Measurements from ENCODE around the gene MBOAT2.
A peak's percentile ranks its signal among the peaks of the same experiment; 100 is the strongest.
"Not testable (repeated sequence)": the region's sequence is repeated elsewhere in the genome, so short reads cannot be mapped to it uniquely, and the experiment has no call there.

MBOAT2 gene, protein sequence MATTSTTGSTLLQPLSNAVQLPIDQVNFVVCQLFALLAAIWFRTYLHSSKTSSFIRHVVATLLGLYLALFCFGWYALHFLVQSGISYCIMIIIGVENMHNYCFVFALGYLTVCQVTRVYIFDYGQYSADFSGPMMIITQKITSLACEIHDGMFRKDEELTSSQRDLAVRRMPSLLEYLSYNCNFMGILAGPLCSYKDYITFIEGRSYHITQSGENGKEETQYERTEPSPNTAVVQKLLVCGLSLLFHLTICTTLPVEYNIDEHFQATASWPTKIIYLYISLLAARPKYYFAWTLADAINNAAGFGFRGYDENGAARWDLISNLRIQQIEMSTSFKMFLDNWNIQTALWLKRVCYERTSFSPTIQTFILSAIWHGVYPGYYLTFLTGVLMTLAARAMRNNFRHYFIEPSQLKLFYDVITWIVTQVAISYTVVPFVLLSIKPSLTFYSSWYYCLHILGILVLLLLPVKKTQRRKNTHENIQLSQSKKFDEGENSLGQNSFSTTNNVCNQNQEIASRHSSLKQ

DNA sequence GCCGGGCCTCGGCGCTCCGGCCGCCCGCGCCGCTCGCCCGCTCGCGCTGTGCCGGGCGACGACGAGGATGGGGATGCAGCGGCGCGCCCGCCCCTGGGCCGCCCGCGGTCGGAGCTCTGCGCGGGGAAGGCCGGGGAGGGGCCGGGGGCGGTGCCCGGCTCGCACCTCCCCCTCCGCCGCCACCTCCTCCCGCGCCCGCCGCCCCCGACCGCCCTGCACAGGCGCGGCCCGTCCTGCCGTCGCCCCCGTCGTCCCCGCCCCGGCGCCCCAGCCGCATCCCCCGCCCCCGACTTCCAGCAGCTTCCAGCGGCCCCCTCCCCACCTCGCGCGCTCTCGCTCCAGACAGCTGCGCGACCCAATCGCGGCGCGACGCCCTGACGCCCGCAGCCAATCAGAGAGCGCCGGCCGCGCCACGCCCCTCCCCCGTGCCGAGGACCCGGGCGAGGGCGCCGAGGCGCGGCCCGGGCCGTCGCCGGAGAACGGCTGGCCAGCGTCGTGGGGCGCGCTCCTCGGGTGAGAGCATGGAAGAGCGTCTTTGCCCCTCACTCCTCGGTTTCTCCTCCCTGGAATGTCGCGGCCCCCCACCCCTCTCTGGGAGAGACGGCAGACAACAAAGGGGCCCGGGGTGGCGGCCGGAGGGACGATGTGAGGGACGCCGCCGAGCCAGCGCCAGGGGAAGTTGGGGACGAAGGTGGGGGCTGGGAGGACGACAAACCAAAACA lies at the start of gene MBOAT2:
Gene MBOAT2 (minus strand): TSS at position 69 of the 722 bp plus-strand sequence. CDS start 70 bp downstream, outside the sequence.
- DNase-seq: peak; percentile 79 to 82

DNA sequence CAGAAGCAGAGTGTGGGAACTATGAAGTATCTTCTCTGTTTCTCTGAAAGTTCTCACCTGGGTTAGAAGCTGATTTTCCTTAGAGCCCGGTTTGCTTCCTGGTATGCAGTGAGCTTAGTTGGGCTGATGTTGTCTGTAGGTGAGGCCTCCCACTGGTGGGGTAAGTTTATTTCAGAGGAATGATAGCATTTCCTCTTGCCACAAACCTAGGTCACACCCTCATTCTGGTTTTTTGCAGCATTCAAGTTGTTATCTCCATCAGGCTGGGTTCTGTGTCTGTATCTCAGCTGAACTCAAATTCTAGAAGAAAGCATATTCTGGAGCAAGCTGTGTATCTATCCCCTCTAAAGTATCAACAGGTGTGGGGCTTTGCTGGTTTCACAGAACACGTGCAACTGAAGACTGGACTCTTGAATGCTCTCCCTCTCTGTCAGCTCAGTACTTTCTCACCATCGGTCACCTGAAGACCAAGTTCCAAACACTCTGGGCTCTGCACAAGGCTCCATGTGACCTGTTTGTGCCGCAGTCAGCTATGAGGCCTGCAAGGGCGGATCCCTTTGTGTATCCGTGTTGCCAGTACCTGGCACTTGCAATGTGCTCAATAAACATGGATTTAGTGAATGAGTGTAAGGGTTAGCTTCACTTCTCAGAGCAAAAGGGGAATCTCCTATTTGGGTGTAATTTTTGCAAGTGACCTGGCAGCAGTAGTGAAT lies 49.5 kb upstream of the MBOAT2 start:
- no peak for DNase-seq

DNA sequence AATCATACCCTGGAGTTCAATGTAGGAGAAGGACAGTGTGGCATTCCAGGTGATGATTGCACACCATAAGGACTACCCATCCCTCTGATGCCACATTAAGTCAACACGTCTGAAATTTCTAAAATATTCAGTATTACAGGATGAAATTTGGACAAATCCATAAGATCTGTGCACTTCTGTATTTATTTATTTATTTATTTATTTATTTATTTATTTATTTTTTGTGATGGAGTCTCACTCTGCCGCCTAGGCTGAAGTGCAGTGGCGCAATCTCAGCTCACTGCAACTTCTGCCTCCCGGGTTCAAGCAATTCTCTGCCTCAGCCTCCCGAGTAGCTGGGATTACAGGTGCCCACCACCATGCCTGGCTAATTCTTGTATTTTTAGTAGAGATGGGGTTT lies 48.0 kb upstream of the MBOAT2 start:
- not testable (repeated sequence) for DNase-seq

DNA sequence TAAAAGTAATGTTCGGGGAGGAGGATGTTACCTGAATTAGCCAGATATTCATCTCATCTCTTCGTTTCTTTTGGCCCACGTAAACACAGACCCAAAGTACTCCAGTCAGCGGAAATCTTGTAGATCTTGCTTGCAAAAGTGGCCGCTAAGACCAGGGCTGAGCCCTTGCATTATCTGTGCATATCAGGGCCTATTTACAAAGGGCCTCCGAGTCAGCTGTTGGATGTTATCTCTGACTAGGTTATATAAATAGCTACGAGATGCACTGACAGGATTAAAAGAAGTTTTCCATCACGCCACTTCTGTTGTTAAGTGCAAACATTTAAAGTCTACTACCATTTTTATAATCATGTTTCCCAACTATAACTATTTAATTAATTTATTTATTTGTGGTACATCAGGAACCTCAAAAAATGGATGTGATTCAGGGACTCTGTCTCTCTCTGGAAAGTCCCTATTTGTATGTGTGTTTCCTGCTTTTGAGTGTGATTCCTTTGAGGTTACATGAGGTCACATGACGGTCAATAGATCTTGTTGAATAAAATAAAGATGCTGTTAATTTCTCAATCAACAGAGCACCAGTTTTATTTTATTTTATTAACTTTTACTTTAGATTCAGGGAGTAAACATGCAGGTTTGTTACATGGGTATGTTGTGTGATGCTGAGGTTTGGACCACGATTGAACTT lies 46.8 kb upstream of the MBOAT2 start:
- no peak for DNase-seq

DNA sequence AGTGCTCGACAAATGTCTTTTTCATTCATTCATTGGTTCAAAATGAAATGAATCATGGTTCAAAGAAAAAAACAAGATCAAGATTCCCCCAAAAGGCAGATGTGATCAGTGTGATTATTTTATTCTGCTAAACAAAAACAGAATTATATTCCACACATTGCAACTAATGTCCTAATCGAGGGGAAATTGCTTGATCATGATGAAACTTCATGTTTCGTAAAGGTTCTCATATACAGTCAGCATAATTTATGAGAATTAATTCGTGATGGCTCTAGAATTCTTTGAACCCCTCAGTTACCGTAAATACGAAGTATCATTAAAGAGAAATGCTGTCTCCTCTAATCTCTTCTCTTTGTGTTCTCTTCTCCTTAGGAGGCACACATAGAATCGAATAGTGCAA lies 42.1 kb upstream of the MBOAT2 start:
- no peak for DNase-seq

DNA sequence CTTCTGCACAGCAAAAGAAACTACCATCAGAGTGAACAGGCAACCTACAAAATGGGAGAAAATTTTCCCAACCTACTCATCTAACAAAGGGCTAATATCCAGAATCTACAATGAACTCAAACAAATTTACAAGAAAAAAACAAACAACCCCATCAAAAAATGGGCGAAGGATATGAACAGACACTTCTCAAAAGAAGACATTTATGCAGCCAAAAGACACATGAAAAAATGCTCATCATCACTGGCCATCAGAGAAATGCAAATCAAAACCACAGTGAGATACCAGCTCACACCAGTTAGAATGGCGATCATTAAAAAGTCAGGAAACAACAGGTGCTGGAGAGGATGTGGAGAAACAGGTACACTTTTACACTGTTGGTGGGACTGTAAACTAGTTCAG lies 40.0 kb upstream of the MBOAT2 start:
- not testable (repeated sequence) for DNase-seq

DNA sequence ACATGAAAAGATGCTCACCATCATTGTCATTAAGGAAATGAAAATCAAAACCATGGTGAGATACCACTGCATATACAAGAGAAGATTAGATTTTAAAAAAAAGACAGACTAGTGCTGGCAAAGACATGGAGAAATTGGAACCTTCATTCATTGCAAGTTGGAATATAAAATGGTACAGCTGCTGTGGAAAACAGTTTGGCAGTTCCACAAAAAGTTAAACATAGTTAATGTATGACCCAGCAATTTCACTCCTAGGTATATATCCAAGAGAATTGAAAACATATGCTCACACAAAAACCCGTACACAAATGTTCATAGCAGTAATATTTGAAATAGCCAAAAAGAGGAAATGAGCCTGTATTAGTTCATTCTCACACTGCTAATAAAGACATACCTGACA lies 33.7 kb upstream of the MBOAT2 start:
- DNase-seq: no peak

DNA sequence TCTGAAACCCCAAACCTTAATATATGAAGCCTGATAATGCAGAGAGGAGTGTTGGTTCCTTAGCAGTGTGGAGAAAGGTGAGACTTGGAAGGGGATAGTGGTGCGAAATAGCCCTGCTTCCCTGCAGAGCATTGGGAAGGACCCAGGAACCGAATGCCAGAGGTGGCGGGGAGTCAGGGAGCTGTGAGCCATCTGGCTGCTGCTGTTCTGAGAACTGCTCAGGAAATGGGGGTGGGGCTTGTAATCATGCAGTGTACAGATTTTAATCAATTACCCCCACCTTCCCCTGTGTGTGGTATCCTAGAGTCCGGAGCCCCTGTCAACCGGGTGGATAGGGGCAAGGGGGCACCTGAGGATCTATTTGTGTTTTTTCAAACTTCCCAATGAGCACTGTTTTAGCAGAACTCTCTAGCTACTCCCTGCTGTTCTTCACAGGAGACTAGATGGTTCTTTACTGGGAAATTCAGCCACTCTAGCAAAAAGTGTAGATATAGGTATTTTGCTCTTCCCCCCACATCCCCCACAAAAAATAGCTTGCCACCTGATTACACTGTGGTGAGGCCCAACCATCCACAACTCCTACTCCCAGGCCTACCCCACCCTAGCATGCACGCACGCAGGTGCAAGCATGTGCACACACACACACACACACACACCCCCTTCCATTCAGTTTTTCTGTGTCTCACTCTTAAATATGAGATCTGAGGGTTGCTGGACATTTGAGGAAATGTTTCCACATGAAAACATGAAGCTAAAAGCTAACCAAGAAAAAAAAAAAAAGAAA lies 30.1 kb upstream of the MBOAT2 start:
- no peak for DNase-seq

DNA sequence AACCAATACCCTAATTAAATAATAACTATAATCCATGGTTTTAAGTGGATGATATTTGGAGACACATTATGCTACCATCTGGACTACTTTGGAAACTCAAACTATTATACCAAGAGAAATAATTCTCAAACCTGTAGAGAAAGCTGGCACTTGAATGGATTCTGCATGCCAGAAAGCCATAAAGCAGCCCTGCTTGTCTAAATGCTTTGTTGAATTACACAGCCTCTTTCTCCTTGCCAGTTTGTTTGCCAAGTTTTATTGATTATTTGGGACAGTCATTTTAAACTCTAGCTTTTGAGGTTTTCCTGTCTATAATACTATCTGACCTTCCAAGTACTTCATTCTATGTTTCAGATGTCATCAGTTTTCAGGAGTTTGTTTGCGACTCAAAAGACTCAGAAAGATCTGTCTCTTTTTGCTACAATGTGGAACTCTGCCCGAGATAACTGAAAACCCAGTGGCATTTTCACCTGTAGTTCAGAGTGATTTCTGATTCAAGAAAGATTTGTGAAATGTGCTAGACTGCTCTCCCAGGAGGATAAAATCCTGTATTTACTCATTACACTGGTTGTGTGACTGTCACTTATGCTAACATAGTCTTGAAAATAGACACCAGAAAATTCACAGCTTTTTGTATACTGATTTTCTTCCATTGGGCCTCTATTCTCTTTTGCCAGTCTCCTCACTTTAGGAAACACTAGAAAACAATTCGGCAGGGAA lies 29.2 kb upstream of the MBOAT2 start:
- no peak for DNase-seq

DNA sequence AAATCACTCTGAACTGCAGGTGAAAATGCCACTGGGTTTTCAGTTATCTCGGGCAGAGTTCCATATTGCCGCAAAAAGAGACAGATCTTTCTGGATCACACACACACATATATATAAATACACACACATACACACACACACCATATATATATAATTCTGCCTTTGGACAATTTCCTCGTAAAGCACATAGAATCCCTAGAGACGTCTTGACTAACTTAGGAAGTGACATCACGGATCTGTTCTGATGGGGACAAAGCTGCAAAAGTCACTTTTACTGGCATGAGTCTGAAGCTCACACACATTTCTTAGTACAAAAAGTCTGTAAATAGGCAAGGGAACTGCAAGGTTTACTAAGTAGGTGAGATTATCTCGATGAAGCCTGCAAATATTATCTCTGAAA lies 28.6 kb upstream of the MBOAT2 start:
- DNase-seq: no peak

DNA sequence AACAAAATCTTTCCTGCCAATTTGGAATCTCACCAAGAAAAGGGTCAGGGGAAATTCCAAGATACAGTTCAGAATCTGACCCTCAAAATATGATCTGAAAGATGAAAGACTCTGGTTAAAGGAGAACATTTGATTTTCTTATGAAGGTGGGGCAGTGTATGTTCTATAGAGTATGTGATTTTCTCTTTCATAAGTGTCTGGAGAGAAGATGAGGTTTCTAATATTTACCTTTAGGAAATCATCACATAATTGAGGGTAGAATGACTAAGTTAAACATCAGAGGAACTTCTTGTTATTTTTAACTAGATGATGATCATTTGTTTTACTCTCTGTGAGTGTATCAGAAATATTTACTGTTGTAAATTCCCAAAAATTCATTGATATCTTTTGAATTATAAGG lies 27.8 kb upstream of the MBOAT2 start:
- DNase-seq: no peak

DNA sequence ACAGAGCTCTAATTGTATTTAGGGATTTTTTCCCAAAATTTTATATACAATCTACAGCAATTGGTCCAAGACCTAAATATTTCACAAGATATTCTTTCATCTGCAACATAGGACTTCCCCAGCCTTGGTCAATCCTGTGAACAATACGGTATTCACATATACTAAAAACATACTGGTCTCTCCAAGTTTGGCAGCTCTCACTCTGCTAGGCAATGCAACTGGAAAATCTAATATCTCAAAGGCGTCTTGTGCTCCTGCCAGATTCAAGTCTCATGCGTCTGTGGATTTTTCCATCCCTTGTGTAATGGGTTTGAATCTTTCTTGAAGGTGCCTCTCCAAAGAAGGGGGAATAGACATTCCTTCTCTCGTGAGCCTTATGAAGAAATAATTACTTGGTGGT lies 27.4 kb upstream of the MBOAT2 start:
- no peak for DNase-seq

DNA sequence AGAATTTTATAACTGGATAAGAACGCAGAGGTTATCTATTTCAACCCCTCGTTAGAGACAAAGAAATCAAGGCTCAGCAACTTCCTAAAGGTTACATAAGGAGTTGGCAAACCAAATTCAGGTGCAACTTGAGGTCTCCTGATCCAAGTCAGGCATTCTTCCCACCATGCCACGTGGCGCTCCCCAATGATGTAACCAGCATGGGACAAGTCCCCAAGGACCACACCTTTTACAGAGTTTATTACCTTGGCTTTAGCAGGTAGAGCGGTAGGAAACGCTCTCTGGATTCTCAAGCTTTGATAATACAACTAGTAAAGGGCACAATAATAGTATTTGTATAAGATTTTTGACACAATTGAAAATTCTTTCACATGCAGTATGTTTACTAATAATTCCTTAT lies 26.7 kb upstream of the MBOAT2 start:
- no peak for DNase-seq

DNA sequence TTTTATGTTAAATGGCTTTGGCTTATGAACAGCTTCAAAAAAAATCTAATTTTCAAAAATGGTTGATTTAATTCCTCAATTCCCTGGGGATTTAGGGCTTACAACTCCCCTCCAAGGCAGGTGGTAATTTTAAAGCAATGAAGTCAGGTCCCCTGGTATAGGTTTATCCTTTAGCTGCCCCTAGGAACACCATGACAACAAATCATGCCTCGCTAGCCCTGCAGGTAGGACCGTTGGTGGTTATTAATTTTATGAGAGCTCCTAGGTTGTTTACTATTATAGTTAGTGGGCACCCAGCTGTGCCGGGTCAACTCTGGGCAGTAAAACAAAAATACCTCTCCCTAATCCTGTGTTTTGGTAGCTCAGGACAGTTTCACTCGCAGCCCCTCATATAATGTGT lies 26.2 kb upstream of the MBOAT2 start:
- no peak for DNase-seq

DNA sequence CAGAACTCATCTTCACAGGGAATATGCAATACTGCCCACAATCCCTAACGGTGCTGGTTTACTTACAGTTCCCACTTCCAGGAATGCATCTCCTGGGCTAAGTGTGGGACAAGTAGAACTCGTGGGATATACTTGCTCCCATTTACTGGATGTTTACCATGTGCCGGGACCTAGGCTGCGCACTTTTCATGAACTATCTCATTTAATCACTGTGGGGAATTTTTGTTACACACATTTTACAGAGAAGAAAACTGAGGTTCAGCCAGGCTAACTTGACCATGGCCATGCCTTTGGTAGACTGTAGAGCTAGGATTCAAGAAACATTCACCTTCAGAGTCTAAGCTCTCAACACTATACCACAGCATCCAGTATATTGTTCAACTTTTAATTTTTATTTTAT lies 24.4 kb upstream of the MBOAT2 start:
- DNase-seq: no peak

DNA sequence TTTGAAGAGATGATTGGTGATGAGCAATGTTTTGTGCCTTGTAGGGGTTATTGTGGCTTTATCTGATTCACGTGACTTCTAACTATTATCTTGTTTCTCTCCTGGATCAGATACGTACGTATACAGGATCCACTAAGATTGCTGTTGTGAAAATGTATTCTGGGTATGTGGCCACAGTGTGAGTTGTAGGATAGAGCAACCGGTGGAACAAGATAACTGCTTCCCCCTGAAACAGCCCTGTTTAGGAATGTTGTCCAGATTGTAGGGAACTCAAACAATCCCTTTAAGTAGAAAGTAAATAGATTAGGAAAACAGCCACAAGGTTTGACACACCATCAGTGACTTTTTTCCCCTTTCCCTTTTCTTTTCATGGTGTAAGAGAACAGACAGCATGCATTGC lies 22.3 kb upstream of the MBOAT2 start:
- no peak for DNase-seq

DNA sequence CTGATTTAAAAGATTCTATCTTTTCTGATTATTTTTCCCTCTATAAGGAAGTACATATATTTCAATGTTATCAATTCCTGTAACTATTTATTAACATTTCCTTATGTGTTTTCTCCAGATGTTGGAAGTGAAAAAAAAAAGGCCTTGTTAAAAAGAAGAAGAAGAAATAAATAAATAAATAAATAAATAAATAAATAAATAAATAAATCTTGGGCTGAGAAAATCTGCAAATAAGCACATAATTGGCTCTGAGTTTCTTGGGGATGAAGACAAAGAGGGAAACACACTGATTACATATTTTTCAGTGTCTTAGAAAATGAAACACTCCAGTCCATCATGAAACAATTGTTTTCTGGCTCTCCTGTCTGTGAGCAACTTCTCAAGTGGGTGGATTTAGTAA lies 21.1 kb upstream of the MBOAT2 start:
- no peak for DNase-seq

DNA sequence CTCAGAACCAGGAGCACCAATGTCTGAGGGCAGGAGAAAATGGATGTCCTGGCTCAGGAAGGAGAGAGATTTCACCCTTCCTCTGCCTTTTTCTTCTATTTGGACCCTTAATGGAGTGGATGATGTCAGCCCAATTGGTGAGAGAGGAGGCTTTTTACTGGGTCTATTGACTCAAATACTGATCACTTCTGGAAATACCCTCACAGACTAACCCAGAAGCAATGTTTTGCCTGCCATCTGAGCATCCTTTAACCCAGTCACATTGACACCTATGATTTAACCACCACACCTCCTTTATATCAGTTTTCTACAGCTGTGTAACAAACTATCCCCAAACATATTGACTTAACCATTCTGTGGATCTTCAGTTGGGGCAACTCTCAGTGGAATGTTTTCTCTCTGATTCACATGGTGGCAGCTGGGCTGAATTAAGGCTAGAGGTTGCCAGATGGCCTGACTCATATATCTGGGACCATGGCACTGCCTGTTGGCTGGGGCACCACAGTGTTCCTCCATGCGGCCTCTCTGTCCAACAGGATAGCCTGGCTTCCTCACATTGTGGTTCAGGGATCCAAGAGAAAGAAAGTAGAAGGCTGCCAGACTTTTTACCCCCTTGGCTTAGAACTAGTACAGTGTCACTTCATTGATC lies 18.2 kb upstream of the MBOAT2 start:
- no peak for DNase-seq

DNA sequence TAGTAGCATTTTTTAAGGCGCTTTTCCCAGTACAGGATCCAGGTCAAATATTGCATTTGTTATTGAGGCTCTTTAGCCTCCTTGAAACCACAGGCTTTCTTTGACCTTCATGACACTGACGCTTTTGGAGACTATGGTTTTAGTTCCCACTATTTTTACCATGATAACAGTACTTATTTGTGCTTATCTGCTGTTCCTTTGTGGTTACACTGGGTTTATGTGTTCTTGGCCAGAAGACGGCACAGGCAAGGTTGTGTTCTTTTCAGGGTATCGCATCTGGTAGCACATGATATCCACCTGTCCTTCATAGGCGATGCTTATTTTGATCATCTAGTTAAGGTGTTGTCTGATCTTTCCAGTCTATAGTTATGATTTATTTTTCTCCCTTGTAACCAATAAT lies 16.8 kb upstream of the MBOAT2 start:
- no peak for DNase-seq

DNA sequence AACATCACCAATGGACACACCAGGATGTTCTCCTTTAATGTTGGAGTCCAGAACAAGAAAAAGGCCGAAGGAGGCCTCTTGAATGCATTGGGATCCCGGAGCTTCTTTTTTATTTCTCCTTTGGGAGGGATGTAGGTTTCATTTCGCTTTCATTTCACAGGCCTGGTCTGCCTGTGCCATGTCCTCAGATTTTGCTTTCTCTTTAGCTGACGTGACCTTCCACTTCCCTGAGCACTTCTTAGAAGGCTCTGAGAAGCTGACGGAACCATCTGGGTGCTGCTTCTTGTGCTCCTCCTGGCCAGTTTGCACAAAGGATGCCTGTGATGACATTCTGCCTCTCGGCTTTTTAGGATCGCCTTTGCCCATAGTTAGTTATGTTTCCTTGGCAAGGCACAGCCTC lies 15.1 kb upstream of the MBOAT2 start:
- DNase-seq: no peak

DNA sequence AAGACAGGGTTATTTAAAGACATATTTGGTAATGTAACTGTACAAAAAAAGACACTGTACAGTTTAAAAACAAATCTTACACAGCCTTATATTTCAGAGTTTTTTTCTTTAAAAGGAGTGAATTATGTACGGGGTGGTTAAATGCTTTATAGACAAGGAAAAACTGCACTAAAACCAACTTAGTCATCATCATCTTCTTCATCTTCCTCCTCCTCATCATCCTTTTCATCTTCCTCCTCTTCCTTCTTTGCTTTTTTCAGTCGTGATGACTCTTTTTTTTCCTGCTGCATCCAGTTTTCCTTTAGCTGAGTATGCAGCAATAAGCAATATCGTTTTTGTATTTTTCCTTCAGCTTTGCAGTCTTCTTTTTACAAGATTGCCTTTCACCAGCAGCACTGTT lies 14.6 kb upstream of the MBOAT2 start:
- no peak for DNase-seq

All from activated CD4-positive, alpha-beta T cell treated with anti-CD3 and anti-CD28 coated beads, Interleukin-2, amount 50 U/mL, for 48 hours (primary cell).